ENCODE measurements around the gene SH2B3.
"Not testable (repeated sequence)": the region's sequence is repeated elsewhere in the genome, so short reads cannot be mapped to it uniquely, and the experiment has no call there.

The SH2B3 gene

GRCh38 chr12:111467092-111467856 lies 61.6 kb downstream of the SH2B3 start:
- no peak for DNase-seq

GRCh38 chr12:111467857-111468241 lies 62.1 kb downstream of the SH2B3 start:
- no peak for DNase-seq

DNA sequence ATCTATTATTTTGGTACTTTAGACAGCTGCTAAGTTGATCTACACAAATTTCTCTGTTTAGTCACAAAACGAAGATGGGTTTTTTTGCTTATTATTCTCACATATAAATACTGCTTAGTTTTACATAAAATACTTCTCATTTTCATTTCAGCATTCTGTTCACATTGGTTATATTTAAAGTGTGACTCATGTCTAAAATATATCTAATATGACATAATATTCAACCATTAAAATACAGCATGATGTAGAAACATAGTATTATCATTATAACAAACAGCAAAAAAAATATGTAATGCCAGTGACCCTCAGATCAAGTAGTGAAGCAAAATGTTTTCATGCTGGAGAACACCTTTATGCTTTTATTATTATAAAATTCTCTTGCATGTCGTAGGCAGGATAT lies 63.7 kb downstream of the SH2B3 start:
- DNase-seq = no peak

DNA sequence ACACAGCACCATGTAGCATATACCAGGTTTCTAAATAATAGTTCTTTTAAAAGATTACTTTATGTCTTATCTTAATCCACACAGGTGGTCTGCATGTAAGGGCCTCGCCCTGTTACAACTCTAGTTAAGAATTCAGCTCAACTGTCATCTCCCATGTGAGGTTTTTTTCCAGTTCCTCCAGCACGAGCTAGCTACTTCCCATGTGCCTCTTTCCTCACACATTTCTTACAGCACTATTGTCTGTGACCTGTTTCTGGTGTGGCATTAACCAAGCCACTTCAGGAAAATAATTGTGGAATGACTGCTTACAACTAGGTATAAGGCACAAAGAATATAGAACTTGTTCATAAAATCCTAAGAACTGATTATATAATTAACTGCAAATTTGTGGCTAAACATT lies 65.5 kb downstream of the SH2B3 start:
- no peak for DNase-seq

DNA sequence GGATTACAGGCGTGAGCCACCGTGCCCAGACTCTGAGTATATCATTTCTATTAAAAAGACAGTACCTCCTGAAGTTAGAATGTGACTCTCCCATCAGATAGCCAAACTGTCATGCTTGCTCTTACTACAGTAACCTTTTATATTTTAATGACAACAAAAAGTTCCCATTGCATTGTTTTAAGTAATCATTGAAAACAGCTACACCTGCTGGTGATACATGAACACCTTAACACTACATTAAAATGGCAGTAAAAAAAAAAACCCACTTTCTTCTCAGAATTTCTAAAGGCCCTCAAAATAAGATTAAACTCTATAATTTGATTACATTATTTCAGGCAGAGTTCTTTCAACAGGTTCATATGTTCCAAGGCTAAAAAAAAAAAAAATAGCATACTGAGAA lies 76.7 kb downstream of the SH2B3 start:
- DNase-seq = no peak

GRCh38 chr12:111488271-111488670 lies 82.5 kb downstream of the SH2B3 start:
- DNase-seq = no peak

DNA sequence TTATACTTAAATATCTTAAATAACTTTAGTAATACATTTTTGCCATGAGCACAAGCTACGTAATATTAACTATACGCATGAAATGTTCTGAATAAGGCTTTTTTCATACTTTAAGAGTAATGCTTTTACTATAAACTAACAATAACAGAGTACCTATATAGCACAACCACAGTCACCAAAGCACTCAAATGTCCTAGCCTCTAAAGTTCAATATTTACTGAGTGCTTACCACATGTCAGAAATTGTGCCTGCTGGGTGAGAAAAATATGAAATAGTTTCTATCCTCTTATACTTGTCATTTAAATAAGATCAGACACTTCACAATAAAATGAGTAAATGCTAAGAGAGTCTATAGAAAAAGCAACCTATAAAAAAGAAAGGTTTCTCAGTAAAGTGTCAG lies 83.1 kb downstream of the SH2B3 start:
- no peak for DNase-seq

DNA sequence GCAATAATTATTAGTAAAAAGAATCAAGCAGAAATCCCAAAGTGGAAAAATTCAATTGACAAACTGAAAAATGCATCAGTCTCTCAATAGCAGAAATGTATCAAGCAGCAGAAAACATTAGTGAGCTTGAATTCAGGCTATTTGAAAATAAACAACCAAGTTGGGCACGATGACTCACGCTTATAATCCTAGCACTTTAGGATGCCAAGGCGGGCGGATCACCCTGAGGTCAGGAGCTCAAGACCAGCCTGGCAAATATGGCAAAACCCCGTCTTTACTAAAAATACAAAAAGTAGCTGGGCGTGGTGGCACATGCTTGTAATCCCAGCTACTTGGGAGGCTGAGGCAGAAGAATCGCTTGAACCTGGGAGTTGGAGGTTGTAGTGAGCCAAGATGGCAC lies 87.3 kb downstream of the SH2B3 start:
- not testable (repeated sequence) for DNase-seq

DNA sequence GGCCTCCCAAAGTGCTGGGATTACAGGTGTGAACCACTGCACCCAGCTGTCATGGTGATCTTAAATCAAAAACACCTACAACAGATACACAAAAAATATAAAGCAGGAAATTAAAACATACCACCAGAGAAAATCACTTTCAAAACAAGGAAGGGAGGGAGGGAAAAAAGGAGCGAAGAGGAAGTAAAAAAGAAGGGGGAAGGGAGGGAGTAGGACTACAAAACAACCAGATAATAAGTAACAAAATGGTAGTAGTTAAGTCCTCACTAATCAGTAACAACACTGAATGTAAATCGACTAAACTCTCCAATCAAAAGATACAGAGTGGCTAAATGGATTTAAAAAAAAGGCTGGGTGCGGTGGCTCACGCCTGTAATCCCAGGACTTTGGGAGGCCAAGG lies 89.0 kb downstream of the SH2B3 start:
- DNase-seq = no peak

Data from RPMI8226 (cell line).